PC-9 (cell line): Measurements from ENCODE around the gene IQCM.

Experiments
- EZH2 ChIP-seq: fragments of 200-600 bp; sonication (generic); IDR thresholded peaks from 2 replicates; pipeline ENCODE4 v1.8.0; 2017; ENCODE audit warnings: antibody characterized with exemption, low read depth
- TF ChIP-seq, protein P1 (sequence below): fragments of 200-600 bp; sonication (generic); conservative IDR thresholded peaks from 2 replicates; pipeline ENCODE4 v1.6.1; 2017; ENCODE audit warnings: mixed run types, antibody characterized with exemption, mild to moderate bottlenecking, moderate library complexity

DNA sequence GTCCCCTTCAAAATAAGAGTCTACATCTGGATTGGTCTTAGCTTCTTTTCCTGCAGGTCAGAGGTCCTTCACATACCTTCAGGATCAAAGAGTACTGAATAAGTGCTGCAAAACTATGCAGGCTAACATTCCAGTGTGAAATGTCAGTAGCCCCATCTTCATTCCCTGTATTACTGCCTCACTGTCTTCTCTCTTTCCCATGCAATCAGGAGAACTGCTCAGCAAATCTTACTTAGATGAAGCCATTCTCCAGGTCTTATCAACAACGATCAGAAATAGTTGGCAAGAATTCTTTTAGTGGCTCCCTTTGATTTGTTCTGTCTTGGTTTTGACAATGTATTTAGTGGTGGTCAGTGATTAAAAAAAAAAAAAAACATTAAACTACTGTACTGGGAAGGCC is 26.0 kb upstream of the IQCM start:
- TF ChIP-seq EZH2: no peak
- TF ChIP-seq, protein P1, sequence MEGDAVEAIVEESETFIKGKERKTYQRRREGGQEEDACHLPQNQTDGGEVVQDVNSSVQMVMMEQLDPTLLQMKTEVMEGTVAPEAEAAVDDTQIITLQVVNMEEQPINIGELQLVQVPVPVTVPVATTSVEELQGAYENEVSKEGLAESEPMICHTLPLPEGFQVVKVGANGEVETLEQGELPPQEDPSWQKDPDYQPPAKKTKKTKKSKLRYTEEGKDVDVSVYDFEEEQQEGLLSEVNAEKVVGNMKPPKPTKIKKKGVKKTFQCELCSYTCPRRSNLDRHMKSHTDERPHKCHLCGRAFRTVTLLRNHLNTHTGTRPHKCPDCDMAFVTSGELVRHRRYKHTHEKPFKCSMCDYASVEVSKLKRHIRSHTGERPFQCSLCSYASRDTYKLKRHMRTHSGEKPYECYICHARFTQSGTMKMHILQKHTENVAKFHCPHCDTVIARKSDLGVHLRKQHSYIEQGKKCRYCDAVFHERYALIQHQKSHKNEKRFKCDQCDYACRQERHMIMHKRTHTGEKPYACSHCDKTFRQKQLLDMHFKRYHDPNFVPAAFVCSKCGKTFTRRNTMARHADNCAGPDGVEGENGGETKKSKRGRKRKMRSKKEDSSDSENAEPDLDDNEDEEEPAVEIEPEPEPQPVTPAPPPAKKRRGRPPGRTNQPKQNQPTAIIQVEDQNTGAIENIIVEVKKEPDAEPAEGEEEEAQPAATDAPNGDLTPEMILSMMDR: no peak
